Esophagus muscularis mucosa (tissue), 4 donors: ENCODE measurements around the gene LRRC4C. TPM values are rescaled to one million over a fixed set of nuclear protein-coding genes. Genes with fewer than 3 reads are reported as not detected.

Experiments used
- DNase-seq: peaks from one replicate; pipeline ENCODE4 v3.0.0-alpha.2; 2017; ENCODE audit errors: extremely low spot score
- H3K27ac ChIP-seq, 4 donors: fragments of 200-600 bp; sonication (generic); replicated peaks in 1 of 4; 1 replicate in 3 of 4; 2 replicates in 1 of 4; pipeline ENCODE4 v1.5.1; 2016 to 2019; ENCODE audit warnings: mild to moderate bottlenecking in 1 of 4
- H3K27me3 ChIP-seq, 4 donors: fragments of 200-600 bp; sonication (generic); one replicate each; pipeline versions ENCODE4 v1.5.1 to v1.6.0; 2016 to 2019
- H3K36me3 ChIP-seq, 4 donors: fragments of 200-600 bp; sonication (generic); one replicate each; pipeline ENCODE4 v1.5.1; 2016 to 2019
- H3K4me1 ChIP-seq, 4 donors: fragments of 200-600 bp; sonication (generic); one replicate each; pipeline ENCODE4 v1.5.1; 2016 to 2019
- H3K4me3 ChIP-seq, 4 donors: fragments of 200-600 bp; sonication (generic); 1 replicate in 2 of 4; 2 replicates in 2 of 4; pipeline ENCODE4 v1.5.1; 2016 to 2019; ENCODE audit warnings: mild to moderate bottlenecking in 4 of 4, moderate library complexity in 1 of 4
- H3K9me3 ChIP-seq, 4 donors: fragments of 200-600 bp; sonication (generic); 1 replicate in 3 of 4; 2 replicates in 1 of 4; pipeline ENCODE4 v1.5.1; 2016 to 2019
- EP300 ChIP-seq: sonication (generic); formaldehyde crosslinking; IDR thresholded peaks from one replicate; pipeline ENCODE4 v1.6.1; 2017; ENCODE audit warnings: antibody characterized with exemption
- POLR2A ChIP-seq: fragments of 450-650 bp; IDR thresholded peaks from one replicate; pipeline ENCODE4 v1.6.1; 2017; ENCODE audit warnings: antibody characterized with exemption, moderate library complexity, mild to moderate bottlenecking, low read depth
- POLR2AphosphoS5 ChIP-seq, 2 donors: sonication (generic); formaldehyde crosslinking; IDR thresholded peaks; one replicate each; pipeline ENCODE4 v1.6.1; 2017; ENCODE audit warnings: antibody characterized with exemption in 2 of 2
- WGBS: methylation state at CpG from one replicate; pipeline ENCODE4 v1.1.5; 2018; 5-methylcytosine and 5-hydroxymethylcytosine counted together
- intact Hi-C: fragments of 100-400 bp; cut with DNase I; formaldehyde crosslinking; loops from one replicate; pipeline ENCODE4 v1.15.1; 2023
- total RNA-seq, 4 donors: library from RNA; depleted of rRNA; stranded (reverse); fragments of >200 nt; gene quantifications; one replicate each; pipeline versions ENCODE4 v1.1.0 to v1.2.1, GENCODE V29; 2016
- TF ChIP-seq, protein P1 (sequence below), 3 experiments: fragments of 200-600 bp in 2 of 3; fragments of 450-650 bp in 1 of 3; sonication (generic) in 2 of 3; IDR thresholded peaks; one replicate each; pipeline ENCODE4 v1.5.1; 2017 to 2019; ENCODE audit warnings: antibody characterized with exemption in 3 of 3, mild to moderate bottlenecking in 2 of 3, moderate library complexity in 1 of 3

LRRC4C gene
- total RNA-seq, 4 donors from 2014 or later, result 1.2 to 4.0 (median 2.2) TPM

DNA sequence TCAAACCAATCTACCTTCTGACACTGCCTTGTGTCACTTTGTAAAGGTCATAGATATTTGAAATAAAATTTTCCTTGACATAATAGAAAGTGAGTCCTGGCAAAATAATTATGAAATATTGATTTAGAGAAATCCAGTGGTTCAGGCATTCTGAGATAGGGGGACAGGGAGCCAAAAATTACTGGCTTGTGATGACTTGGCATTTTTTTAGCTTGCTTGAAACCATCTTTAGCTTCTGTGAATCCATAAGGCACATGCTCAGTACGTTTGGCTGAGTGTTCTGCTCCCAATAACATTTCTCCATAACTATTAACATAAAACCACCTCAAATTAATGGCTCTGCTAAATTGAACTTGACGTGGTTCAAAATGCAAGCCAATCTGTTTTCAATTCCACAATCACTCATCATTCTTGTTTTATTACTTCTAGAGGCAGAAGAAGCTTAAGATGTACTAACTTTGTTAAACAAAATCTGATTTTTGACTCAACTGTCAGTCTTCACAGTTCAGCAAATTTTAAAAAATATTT, 209.0 kb downstream of the LRRC4C start:
- DNase-seq, result no peak
- 54% methylated on average over 2 of the region's 2 CpGs for WGBS
- Histone ChIP-seq H3K4me1 (no peaks in the 10 kb centered on the region), H3K9me3 (no peaks in the 10 kb centered on the region), H3K27me3 (no peaks in the 10 kb centered on the region), H3K27ac (no peak overlapping the region), H3K4me3 (no peak overlapping the region), H3K36me3 (no peaks in the 10 kb centered on the region)
- intact Hi-C loops, result no loop called here
- no peak for TF ChIP-seq POLR2A
- no peak for TF ChIP-seq POLR2AphosphoS5 (IDR thresholded peaks at IDR 0.05)
- TF ChIP-seq, protein P1, sequence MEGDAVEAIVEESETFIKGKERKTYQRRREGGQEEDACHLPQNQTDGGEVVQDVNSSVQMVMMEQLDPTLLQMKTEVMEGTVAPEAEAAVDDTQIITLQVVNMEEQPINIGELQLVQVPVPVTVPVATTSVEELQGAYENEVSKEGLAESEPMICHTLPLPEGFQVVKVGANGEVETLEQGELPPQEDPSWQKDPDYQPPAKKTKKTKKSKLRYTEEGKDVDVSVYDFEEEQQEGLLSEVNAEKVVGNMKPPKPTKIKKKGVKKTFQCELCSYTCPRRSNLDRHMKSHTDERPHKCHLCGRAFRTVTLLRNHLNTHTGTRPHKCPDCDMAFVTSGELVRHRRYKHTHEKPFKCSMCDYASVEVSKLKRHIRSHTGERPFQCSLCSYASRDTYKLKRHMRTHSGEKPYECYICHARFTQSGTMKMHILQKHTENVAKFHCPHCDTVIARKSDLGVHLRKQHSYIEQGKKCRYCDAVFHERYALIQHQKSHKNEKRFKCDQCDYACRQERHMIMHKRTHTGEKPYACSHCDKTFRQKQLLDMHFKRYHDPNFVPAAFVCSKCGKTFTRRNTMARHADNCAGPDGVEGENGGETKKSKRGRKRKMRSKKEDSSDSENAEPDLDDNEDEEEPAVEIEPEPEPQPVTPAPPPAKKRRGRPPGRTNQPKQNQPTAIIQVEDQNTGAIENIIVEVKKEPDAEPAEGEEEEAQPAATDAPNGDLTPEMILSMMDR (IDR thresholded peaks at IDR 0.05), result no peak
- no peak for TF ChIP-seq EP300

GRCh38 chr11:41247621-41248020, 211.8 kb downstream of the LRRC4C start:
- H3K4me3 ChIP-seq, result no peak overlapping the region
- no peaks in the 10 kb centered on the region for H3K4me1 ChIP-seq
- H3K36me3 ChIP-seq, result no peaks in the 10 kb centered on the region
- no peak for DNase-seq
- no peak overlapping the region for H3K27ac ChIP-seq
- no peak for TF ChIP-seq EP300
- no peak for TF ChIP-seq POLR2AphosphoS5 (IDR thresholded peaks at IDR 0.05)
- no peak for TF ChIP-seq POLR2A
- TF ChIP-seq, protein P1 (IDR thresholded peaks at IDR 0.05), result no peak
- H3K9me3 ChIP-seq, result no peaks in the 10 kb centered on the region
- intact Hi-C loops, result no loop called here
- H3K27me3 ChIP-seq, result no peaks in the 10 kb centered on the region
- 74% methylated on average over 5 of the region's 5 CpGs for WGBS

GRCh38 chr11:41246399-41246745, 213.1 kb downstream of the LRRC4C start:
- no peaks in the 10 kb centered on the region for H3K36me3 ChIP-seq
- H3K27ac ChIP-seq, result no peak overlapping the region
- H3K27me3 ChIP-seq, result no peaks in the 10 kb centered on the region
- no peaks in the 10 kb centered on the region for H3K4me1 ChIP-seq
- TF ChIP-seq POLR2AphosphoS5 (IDR thresholded peaks at IDR 0.05) (no peak), POLR2A (no peak), EP300 (no peak)
- TF ChIP-seq, protein P1 (IDR thresholded peaks at IDR 0.05), result no peak
- no peak overlapping the region for H3K4me3 ChIP-seq
- H3K9me3 ChIP-seq, result no peaks in the 10 kb centered on the region
- 91% methylated on average over 5 of the region's 5 CpGs for WGBS
- DNase-seq, result no peak
- intact Hi-C loops, result no loop called here

- WGBS, result 83% methylated on average over 8 of the region's 10 CpGs
- Histone ChIP-seq H3K4me1 (no peaks in the 10 kb centered on the region), H3K9me3 (no peaks in the 10 kb centered on the region), H3K27ac (no peak overlapping the region), H3K36me3 (no peaks in the 10 kb centered on the region), H3K27me3 (no peaks in the 10 kb centered on the region), H3K4me3 (no peak overlapping the region)
- TF ChIP-seq EP300 (no peak), POLR2A (no peak), POLR2AphosphoS5 (IDR thresholded peaks at IDR 0.05) (no peak)
- TF ChIP-seq, protein P1 (IDR thresholded peaks at IDR 0.05), result no peak
- DNase-seq, result no peak
- intact Hi-C loops, result no loop called here
These were observed 213.6 kb downstream of the LRRC4C start for GRCh38 chr11:41245704-41246398.

DNA sequence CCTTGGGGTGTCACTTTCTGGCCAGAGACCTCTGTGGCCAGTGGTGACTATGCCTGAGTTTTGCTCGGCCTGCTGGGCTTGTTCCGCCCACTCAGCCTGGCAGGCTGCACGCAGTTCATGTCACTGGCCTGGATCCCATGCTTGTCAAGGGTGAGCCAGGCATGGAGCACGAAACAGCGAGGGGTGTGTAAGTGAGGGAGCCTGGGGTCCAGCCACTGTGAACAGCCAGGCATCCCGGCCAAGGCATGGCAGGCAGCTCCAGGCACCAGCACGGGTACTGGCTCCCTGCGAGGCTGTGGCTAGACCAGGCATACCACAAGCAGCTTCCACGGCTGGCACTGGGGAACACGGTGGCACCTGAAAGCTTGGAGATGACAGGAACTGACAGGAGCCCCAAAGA, 214.3 kb downstream of the LRRC4C start:
- WGBS, result 73% methylated on average over 5 of the region's 10 CpGs
- H3K27ac ChIP-seq, result no peak overlapping the region
- DNase-seq, result no peak
- H3K4me3 ChIP-seq, result no peak overlapping the region
- H3K36me3 ChIP-seq, result no peaks in the 10 kb centered on the region
- intact Hi-C loops, result no loop called here
- H3K9me3 ChIP-seq, result no peaks in the 10 kb centered on the region
- no peaks in the 10 kb centered on the region for H3K27me3 ChIP-seq
- H3K4me1 ChIP-seq, result no peaks in the 10 kb centered on the region
- TF ChIP-seq, protein P1 (IDR thresholded peaks at IDR 0.05), result no peak
- TF ChIP-seq POLR2A (no peak), POLR2AphosphoS5 (IDR thresholded peaks at IDR 0.05) (no peak), EP300 (no peak)
